Endothelial cell of hepatic sinusoid (primary cell): Measurements from ENCODE around the gene FARP1.

Source experiments
- in situ Hi-C: cut with HindIII; loops from 2 replicates; pipeline ENCODE4 v1.10.0; 2017; ENCODE audit warnings: low sequenced_read_pairs

Gene FARP1

GRCh38 chr13:98133946-98134345 is 8.9 kb upstream of the FARP1 start:
- in situ Hi-C loops: loop anchor here (25.0 kb wide), 1 partner anchor 528 kb away; no protein-coding TSS in a partner anchor

DNA sequence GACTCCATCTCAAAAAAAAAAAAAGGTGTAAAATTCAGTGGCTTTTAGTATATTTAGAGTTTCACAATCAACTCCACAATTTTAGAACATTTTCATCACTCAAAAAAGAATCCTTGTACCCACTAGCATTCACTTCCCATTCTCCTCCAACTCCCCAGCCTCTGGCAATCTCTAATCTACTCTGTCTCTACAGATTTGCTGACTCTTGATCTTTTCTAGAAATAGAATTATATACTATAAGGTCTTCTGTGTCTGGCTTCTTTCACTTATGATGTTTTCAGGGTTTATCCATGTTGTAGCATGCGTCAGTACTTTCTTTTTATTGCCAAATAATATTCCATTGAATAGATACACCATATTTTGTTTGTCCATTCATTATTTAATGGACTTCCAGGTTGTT is 8.0 kb upstream of the FARP1 start:
- in situ Hi-C loops: loop anchor here (25.0 kb wide), 1 partner anchor 527 kb away; no protein-coding TSS in a partner anchor

DNA sequence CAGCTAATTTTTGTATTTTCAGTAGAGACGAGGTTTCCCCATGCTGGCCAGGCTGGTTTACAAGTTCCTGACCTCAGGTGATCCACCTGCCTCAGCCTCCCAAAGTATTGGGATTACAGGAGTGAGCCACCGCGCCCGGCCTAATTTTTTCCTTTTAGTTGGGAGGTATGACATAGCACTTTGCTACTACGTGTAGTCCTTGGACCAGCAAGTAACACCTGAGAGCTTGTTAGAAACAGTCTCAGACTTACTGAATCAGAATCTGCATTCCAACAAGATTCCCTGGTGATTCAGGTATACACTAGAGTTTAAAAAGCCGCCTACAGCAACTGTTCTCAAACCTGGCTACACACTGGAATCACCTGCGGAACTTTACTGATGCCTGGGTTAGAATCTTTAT is 1.8 kb upstream of the FARP1 start:
- in situ Hi-C loops: loop anchor here (10.0 to 25.0 kb wide), 2 partner anchors 244 to 521 kb away; no protein-coding TSS in a partner anchor

- in situ Hi-C loops: loop anchor here (10.0 to 25.0 kb wide), 2 partner anchors 243 to 521 kb away; no protein-coding TSS in a partner anchor
Measured at GRCh38 chr13:98141509-98142379, 1.1 kb upstream of the FARP1 start.

DNA sequence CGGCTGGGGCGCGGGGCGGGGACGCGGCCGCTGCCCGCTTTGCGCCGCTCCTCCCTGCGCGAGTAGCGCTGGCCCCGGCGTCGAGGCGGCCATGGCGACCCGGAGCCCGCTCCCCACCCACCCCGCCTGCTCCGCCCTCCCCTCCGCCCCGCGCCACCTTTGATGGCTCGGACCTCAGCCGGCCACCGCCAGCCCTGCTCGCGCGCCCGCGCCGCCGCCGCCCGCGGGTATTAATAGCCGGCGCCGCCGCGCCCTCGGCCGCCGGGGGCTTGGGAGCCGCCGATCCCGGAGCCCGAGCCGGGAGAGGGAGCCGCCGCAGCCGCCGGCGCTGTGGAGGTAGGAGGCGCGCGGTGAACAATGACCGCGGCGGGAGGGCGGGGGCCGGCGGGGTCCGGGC is 261 bp downstream of the FARP1 start:
- in situ Hi-C loops: loop anchor here (10.0 to 25.0 kb wide), 2 partner anchors 242 to 519 kb away; no protein-coding TSS in a partner anchor

- in situ Hi-C loops: loop anchor here (10.0 to 25.0 kb wide), 2 partner anchors 241 to 519 kb away; no protein-coding TSS in a partner anchor
Measured at GRCh38 chr13:98143601-98144026, 720 bp downstream of the FARP1 start.

GRCh38 chr13:98144027-98144741 is 1.3 kb downstream of the FARP1 start:
- in situ Hi-C loops: loop anchor here (10.0 to 25.0 kb wide), 2 partner anchors 241 to 518 kb away; no protein-coding TSS in a partner anchor

- in situ Hi-C loops: loop anchor here (5.0 to 25.0 kb wide), 3 partner anchors 87 to 517 kb away; no protein-coding TSS in a partner anchor
Measured at GRCh38 chr13:98144801-98145350, 2.0 kb downstream of the FARP1 start.

GRCh38 chr13:98147521-98147920 is 4.6 kb downstream of the FARP1 start:
- in situ Hi-C loops: loop anchor here (5.0 to 25.0 kb wide), 3 partner anchors 85 to 515 kb away; no protein-coding TSS in a partner anchor

DNA sequence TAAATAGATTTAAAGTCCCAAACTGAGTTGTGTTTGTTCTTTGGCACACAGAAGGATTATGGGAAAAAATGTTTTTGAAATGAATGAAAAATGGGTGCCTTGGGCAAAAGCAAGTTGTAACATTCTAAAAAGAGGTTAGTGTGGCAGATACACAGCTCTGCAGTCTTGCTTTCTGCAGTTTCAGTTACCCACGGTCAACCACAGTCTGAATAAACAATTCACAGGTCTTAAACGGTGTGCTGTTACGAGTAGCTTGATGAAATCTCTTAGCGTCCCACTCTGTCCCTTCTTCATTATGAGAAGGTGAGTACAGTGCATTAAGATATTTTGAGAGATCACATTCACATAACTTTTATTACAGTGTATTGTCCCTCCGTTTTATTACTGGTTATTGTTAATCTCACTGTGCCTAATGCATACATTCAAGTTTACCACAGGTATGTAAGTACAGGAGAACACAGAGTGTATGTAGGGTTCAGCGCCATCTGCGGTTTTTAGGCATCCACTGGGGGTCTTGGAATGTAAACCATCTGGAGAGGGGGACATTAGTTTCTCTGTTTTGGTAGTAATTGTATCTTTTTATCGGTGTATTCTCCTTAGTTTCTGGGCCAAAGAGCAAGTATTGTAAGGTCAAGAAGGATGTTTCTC is 8.1 kb downstream of the FARP1 start:
- in situ Hi-C loops: no loop called here

GRCh38 chr13:98155475-98156109 is 12.7 kb downstream of the FARP1 start:
- in situ Hi-C loops: no loop called here

DNA sequence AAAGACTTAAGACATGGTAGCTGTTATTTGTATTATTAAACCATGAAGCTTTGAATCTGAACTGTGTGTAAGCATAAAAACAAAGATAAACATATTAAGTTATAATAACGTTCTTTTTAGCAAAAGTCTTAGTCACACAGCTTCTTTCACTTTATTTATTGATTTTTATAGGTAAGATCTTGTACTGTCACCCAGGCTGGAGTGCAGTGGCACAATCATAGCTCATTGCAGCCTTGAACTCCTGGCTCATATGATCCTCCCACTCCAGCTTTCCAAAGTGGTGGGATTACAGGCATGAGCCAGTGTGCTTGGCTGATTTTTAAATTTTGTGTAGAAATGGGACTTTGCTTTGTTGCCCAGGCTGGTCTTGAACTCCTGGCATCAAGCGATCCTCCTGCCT is 13.4 kb downstream of the FARP1 start:
- in situ Hi-C loops: no loop called here

DNA sequence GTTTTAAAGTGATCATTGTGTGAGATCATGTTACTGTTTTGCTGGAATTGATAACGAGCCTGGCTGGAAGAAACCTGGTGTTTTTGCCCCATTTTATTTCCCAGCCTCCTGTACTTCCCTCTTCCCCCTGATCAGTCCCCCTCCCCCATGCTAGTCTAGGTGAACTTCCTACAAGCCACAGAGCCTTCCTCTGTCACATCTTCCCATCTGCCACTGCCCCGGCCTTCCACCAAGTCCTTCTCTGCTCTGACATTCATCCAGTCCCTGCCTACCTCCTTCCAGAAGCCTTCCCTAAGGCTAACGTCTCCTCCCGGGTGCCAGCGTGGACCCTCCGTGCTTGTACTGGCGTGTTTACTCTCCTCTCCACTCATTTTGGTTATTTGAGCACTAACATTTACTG is 14.3 kb downstream of the FARP1 start:
- in situ Hi-C loops: no loop called here

DNA sequence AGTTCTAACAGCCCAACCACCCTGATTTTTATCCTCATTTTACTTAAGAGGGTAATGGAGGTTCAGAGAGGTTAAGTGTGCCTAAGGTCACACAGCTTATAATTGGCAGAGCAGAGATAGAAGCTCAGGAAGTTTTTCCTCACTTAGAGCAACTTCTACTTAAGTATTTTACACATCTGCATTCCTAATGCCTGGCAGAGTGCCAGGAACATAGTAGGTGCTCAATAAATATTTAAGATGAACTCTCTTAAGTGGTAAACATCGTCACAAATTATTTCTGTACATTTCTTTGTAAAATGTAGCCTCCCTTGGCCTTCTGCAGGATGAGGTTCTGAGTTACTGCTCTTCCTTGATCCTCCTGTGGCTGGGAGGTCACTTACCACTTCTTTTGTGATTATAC is 14.7 kb downstream of the FARP1 start:
- in situ Hi-C loops: no loop called here

GRCh38 chr13:98158172-98158899 is 15.4 kb downstream of the FARP1 start:
- in situ Hi-C loops: no loop called here

DNA sequence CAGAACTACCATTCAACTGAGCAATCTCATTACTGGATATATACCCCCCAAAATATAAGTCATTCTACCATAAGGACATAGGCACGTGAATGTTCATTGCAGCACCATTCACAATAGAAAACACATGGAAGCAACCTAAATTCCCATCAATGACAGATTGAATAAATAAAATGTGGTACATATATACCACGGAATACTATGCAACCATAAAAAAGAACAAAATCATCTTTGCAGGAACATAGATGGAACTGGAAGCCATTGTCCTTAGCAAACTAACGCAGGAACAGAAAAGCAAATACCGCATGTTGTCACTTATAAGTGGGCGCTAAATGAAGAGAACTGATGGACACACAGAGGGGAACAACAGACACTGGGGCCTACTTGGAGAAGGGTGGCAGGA is 20.0 kb downstream of the FARP1 start:
- in situ Hi-C loops: no loop called here

DNA sequence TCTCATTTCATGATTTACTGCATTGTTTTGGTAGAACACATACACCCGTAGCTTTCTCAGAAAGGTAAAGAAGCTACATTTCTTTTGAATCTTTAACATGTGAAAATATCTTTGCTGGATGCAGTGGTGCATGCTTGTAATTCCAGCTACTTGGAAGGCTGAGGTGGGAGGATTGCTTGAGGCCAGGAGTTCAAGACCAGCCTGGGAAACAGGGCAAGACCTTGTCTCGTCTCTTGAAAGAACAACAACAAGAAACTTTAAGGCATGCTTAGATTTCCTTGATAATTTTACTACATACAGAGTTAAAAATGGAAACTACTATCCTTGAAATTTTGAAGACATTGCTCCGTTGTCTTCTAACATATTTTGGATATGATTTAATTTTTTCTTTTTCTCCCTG is 26.4 kb downstream of the FARP1 start:
- in situ Hi-C loops: no loop called here

DNA sequence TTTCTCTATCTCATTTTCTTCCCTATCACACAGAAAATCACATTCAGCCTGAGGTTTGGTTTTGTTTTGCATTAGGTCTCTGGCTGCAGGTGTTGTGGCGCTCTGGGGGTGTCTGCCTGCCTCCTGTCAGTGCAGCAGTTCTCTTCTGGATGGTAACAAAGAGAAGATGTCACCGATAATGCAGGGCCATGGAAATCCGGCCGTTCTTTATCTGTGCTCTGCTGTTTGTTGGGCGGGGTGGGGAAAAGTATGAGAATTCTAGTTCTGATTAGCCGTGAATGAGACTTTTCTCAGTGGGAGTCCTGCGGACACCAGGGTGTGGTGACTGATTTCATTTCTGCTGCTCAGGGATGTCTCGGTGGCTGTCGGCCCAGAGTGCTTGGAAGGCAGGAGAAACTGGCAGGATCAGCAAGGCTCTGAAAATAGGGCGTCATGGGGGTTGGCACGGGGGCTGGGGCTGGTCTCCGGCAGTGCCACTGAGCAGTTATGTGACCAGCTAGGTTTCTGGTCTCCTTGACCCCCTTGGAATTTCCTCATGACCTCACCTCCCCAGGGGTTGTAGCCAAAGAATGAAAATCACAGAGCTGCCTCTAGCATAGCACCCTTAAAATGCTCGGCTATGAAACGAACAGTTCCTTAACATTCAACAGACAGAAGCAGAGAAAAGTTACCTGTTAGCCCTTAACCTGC is 29.2 kb downstream of the FARP1 start:
- in situ Hi-C loops: no loop called here
